GM12801 (cell line): ENCODE results near the gene SDR42E1.

Experiments
- TF ChIP-seq, protein P1 (sequence below): IDR thresholded peaks from one replicate; pipeline ENCODE4 v1.5.1; 2011; ENCODE audit warnings: control low read depth; ENCODE audit not compliant: insufficient read length; ENCODE audit errors: extremely low read depth

Gene SDR42E1

DNA sequence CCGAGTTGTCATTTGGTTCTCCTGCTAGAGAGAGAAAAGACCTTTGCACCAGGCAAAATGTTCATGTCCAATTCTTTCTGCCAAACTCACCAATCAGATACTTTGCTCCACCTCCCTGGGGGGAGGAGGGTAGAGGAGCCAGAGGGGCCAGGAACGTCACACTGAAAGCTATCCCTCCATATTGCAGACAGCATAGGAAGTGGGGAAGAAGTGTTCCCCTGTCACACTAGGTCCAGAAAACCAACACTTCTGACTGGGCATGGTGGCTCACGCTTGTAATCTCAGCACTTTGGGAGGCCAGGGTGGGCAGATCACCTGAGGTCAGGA is 33.3 kb upstream of the SDR42E1 start:
- TF ChIP-seq, protein P1, sequence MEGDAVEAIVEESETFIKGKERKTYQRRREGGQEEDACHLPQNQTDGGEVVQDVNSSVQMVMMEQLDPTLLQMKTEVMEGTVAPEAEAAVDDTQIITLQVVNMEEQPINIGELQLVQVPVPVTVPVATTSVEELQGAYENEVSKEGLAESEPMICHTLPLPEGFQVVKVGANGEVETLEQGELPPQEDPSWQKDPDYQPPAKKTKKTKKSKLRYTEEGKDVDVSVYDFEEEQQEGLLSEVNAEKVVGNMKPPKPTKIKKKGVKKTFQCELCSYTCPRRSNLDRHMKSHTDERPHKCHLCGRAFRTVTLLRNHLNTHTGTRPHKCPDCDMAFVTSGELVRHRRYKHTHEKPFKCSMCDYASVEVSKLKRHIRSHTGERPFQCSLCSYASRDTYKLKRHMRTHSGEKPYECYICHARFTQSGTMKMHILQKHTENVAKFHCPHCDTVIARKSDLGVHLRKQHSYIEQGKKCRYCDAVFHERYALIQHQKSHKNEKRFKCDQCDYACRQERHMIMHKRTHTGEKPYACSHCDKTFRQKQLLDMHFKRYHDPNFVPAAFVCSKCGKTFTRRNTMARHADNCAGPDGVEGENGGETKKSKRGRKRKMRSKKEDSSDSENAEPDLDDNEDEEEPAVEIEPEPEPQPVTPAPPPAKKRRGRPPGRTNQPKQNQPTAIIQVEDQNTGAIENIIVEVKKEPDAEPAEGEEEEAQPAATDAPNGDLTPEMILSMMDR = no peak

DNA sequence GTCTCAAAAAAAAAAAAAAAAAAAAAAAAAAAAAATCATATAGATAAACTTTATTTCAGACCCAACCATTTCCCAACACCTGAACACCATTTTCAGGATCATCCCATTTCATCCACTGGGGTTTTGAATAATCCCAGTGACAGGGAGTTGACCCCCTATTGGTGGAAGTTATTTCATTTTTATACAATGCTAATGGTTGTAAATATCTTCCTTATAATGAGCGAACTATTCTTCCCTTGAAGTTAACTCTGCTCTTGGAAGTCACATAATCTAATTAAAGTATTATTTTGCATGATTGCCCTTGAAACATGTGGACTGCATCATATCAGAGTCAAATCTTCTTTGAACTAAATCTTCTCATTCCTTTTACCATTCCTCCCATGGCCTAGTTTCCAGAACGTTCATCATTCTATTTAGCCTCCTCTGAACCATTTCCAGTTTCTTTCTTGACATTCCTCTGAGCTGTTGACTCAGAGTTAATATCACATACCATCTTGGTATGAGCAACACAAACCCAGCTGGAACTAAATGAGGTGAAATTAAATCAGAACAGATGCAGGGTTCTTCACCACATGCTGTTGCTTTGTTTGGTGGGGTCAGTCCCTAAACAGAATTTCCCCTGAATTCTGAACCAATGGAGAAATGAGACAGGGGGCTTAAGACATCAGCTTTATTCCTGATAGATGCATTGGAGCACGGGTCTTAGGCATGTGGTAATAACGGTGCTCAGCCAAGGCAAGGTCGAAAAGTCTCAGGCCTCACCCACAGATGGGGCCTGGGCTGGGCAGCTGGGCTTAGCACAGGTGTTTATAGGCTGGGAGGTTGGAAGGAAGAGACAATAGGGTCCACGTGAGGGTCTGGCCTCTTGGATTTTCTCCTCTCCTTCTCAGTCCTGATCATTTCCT is 32.7 kb upstream of the SDR42E1 start:
- TF ChIP-seq, protein P1 = no peak

DNA sequence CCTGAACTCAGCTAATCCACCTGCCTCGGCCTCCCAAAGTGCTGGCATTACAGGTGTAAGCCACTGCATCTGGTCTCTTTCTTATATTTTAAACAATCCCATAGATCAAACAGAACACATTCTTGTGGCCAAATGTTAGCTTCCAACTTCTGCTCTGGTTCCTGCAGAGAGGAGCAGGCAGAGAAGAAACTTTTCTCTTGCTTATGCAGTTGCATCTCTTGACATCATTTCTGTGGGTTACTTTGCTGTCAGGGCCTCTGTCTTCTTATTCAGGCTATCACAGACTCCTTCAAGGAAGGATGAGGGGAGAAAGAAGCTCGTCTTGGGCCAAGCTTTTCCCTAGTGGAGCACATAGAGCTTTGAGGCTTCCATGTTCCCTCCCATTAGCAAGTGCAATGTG is 31.6 kb upstream of the SDR42E1 start:
- TF ChIP-seq, protein P1 = no peak

DNA sequence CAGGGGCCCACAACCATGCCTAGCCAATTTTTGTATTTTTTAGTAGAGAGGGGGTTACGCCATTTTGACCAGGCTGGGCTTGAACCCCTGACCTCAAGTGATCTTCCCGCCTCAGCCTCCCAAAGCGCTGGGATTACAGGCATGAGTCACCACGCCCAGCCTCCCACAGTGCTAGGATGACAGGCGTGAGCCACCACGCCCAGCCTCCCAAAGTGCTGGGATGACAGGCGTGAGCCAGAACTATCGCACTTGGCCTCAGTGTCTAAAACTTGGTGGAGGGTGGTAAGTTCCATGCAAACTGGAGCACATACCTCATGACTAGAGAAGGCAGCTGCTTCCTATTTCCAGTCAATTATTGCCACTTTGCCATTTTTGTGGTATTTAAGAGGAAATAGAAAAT is 30.9 kb upstream of the SDR42E1 start:
- TF ChIP-seq, protein P1 = no peak

DNA sequence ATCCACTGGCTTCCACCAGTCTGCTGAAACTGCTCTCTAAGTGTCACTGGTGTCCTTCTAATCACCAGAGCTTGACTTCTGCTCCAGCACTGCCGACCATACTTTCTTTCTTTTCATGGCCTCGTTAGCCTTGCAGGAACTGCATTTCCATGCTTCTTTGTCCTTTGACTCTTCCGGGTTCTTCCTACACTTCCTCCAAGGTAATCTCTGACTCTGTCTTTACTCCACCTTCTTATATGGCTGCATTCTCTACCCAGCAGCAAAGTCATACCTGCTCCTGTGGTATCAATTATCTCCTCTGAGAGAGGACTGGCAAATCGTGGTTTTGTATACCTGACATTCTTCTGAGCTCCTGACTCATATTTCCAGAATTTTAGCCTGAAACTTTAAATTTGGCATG is 30.3 kb upstream of the SDR42E1 start:
- TF ChIP-seq, protein P1 = no peak

DNA sequence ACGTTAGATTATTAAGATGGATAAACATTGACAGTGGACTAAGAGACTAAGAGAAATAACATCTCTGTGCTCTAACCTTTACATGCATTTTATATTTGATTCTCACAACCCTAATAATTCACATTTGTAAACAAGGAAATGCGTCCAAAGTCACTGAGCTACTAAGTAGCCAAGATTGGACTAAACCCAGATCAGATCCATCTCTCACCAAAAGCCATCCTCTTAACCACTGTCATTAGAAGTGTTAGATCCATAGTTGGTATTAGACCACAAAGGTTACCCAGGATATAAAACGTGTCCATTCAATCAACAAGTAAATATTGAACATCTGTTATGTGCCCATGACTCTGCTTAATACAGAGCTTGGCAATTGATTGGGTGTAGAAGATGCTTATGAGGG is 29.0 kb upstream of the SDR42E1 start:
- TF ChIP-seq, protein P1 = no peak

DNA sequence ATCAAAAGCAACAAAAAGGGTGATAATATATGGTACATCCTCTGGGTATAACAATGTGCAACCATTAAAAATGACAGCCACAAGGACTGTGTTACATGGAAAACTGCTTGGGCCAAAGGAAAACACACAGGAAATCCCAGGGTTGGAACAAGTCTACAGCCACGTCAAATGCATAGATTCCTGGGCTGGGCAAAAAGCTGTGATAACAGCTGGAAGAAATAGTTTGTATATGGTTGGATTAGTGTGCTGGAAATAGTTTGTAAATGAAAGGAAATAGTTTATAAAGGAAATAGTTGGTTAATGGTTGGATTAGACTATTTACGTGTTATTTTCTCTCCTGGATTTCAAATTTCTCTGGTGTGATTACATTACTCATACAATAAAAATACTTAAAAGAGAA is 26.4 kb upstream of the SDR42E1 start:
- TF ChIP-seq, protein P1 = no peak
